NCI-H69 (cell line): ENCODE data around the gene SLC44A2.
"Not testable (repeated sequence)": the region's sequence is repeated elsewhere in the genome, so short reads cannot be mapped to it uniquely, and the experiment has no call there.

Experiments used
- DNase-seq: peaks from one replicate; lab custom pipeline; 2025; lab: John Stamatoyannopoulos, UW

The SLC44A2 gene

DNA sequence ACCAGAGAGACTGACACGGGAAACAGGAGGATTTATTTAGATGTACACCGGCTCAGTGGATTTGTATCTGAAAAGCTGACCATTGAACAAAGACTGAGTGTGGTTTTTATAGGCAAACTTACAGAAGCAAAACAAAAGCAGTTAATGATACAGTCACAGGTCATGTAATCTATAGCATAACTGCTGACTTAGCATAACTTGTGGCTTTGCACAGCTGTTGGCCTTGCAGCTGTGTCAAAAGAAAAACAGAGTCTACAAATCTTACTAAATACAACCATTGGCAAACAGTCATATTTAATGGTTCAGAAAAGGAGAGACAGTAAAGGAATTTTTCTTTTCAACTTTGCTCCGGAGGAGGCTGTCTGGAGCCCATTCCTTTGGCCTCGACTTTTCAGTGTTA lies 26.5 kb downstream of the SLC44A2 start:
- peak; percentile 13 for DNase-seq

DNA sequence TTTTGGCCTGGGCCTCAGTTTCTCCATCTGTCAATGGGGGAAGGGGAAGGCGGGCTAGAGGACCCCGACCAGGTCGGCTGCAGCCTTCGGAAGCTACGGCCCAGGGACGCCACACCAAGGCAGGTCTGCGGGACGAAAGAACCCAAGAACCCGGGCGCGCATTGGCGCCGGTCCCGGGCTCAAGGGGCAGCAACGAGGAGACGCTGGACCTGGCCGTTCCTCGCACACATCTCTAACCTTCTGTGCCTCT lies 28.1 kb downstream of the SLC44A2 start:
- no peak for DNase-seq

DNA sequence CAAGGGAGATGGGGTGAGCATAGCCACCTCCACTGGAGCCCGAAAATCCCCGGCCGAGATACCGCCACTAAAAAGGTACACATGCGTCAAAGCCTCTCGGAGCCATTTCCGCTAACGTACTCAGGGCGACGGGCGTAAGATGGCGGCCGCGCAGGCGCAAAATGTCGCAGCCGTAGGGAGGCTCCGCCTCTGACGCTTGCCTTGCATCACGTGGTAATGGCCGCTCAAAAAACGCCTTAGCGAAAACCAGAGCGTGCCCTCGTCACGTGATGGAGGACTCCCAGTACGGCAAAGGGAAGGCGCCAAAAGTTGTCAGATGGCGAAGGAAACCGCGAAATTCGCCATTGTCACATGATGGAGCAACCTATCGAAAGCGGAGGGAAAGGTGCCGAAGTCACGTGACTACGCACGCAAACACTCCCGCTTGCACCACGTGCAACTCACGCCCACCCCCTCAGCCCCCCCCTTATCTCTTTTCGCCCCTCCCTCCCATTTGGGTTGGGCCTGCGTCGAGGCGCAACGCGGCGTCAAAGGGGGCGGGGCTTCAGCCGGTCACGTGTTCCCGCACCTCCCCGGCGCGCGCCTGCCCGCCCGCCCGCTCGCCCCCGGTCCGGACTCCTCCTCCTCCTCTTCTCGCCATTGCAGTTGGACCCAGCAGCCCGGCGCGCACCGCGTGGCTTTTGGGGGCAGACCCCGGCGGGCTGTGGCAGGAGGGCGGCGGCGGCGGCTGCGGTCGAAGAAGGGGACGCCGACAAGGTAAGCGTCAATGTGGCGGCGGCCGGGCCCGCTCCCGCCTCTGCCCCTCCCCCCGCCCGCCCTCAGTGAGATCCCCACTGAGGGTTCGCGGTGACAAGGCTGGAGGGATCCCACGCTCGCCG lies 28.6 kb downstream of the SLC44A2 start, which contains the start of gene ILF3:
Gene ILF3 (plus strand): TSS at position 615 of the 878 bp plus-strand sequence. CDS start 16,260 bp downstream, outside the sequence.
- peak; percentile 100 for DNase-seq

DNA sequence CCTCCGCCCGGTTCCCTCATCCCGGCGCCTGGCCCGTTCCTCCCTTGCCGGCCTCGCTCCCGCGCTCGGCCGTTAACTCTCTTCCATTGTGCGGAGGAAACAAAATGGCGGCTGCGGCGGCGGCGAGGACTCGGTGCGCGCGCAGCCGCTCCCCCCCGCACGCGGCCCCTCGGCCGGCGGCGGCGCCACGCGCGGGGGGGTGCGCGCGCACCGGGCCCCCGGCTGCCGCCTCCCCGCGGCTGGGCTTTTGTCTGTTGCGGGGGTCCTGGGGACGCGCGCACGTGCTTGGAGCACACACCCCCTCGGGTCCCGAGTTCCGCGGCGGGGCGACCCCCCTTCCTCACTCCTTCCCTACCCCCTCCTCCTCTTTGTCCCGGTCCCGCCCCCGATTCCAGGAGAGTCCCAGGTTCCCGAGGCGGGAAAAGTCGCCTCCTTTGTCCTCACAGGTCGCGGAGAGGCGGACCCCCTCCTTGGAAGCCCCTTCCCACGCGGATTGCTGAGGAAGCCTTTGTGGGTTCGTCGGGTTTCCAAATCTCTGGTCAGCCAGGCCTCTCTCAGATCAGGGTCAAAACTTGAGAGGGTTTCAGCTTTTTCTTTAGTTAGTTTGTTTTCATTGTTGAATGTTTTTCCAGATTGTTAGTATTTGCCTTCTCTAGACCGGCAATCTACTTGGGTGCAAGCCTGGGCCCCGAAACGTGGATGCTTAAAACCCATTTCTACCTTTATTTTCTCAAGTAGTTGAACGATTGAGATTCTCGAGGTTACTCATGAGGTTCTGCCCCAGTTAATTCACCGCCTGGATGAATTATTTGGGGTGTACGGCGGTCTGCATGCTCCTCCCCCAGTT lies 29.5 kb downstream of the SLC44A2 start:
- peak; percentile 95 for DNase-seq

DNA sequence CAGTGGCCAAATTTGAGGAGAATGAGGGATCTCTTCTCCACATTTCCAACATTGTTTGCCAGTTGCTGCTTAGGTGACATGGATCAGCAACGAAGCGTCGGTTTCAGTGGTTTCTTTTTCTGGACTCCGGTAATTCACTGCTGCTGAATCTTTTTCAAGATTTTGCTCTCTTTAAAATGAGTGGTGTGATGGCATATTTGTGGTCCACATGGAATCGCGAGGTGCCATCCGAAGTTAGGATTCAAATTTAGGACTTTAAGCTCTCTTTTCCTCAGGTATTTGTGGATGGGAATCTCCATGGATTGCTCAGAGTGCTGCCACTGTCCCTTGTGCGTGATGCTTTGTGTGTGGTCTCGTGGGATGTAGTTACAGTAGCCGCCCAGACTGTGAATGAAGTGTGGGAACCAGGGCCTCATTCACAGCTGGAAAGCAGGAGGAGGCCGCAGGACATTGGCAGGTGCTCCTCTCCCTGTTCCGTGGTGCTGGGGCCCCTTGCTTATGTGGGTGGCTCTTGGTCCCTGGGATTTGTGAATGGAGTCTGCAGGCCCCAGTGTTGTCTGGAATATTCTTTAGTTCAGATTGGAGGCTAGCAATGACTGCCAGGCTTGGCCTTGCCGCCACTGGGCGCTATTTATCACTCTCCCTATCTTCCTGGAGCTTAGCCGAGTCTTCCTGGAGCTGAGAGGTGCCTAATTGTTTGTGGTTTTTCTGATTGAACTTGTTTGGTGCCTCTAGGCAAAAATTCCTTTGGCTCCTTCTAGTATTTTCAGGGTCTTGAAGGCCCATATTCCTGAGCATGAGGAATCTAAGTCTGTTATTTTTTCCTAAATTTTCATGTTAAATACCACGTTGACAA lies 30.3 kb downstream of the SLC44A2 start:
- peak; percentile 73 for DNase-seq

DNA sequence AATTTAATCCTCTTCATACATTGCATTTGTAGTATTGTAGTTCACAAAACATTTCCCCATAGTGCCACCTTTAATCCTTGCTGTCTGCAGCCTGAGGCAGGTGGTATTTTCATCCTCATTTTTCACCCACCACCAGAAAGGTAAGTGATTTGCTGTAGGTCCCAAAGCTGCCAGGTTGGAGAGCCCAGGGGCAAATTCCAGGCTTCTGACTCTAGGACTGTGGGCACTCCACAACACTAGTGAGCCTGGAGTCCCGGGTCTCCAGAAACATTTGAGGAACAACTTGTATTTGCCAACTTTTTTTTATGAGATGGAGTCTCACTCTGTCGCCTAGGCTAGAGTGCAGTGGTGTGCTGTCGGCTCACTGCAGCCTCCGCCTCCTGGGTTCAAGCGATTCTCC lies 35.0 kb downstream of the SLC44A2 start:
- no peak for DNase-seq

DNA sequence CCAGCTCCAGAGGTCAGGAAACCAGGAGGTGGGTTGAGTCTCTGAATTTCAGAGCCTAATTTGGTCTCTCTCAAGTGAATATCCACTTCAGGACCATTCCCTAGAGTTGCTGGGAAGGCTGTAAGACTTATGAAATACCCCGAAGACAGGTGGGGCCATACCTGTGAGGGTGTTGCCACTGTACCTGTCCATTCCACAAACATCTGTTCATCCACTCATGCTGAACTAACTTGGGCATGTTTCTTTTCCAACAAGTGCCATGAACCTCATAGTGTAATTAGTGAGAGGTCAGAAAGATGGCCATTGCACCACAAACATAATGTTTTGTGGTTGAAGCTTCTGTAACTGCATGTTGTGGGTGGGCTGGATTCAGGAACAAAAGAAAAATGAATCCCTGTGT lies 36.6 kb downstream of the SLC44A2 start:
- no peak for DNase-seq

DNA sequence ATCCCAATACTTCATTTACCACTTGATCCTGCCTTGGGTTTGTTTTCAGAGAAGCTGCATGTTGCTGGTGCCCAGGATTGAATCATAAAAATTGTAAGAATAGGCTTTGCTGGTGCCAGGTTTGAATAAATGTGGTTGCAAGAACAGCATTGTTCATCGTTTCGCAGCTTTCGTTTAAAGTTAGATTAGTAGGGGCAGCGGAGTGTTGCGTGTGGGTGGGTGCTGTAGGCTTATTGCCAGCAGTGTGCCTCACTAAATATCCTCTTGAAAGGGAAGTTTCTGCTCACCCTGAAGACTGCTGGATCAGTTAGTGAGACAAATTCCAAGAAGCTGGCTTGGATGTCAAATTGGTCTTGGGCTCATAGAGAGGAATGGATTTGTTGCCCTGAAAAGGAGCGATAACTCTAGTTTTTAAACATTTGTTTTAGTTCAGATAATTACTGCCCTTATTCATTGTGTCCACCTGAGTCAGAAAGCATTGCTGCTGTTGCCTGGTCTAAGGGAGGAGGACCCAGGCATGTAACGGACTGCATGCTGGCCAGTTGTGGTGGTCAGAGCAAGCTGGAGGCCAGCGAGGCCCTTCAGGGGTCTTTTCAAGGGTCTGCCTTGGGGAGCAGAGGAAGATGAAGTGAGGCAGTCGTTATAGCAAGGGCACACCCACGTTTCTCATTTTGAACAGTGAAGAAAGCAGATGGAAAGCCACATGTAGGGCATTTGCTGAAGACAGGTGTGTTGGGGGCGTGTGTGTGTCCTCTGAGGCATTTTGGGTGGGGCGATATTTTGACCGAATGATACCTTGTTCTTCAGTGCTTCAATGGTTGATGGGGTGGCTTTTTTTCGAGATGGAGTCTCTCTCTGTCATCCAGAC lies 37.3 kb downstream of the SLC44A2 start:
- no peak for DNase-seq

DNA sequence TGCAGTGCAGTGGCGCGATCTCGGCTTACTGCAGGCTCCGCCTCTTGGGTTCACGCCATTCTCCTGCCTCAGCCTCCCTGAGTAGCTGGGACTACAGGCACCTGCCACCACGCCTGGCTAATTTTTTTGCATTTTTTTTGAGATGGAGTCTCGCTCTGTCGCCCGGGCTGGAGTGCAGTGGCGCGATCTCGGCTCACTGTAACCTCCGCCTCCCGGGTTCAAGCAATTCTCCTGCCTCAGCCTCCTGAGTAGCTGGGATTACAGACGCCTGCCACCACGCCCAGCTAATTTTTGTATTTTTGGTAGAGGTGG lies 37.9 kb downstream of the SLC44A2 start:
- not testable (repeated sequence) for DNase-seq

DNA sequence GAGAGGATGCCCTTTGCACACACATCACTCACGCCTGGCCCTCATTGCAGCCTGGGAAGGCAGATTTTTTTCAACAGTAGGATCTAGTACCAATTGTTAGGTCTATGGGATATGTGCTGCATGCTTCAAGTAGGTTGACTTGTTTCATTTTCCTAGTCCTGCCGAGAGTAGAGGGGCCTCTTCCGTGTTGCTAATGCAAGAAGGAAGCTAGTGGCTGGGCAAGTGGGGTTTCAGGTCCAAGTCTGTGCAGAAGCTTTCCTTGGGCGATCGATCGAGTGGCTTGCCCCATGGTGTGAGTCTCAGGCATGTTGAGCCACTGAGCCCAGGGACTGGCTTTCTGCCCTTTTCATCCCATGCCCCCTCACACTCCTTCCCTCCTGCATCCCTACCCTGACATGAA lies 42.5 kb downstream of the SLC44A2 start:
- DNase-seq: no peak

DNA sequence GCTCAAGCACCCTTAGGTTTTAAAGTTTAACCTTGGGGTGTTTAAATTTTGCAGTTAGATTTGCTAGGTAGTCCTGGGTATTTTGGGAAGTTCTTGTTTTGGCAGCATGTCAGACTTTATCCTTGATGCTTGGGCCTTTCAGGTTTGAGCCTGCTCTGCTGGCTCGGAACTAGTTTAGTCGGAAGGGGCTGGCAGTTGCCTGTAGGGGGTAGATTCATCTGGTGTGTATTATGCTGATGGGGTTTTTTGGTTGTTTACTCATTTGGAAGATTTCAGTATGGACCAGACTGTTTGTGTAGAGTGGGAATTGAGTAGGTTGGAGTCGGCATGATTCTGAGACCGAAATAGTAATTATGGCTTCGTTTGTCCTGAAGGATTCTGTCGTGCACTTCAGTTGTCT lies 43.9 kb downstream of the SLC44A2 start:
- no peak for DNase-seq

DNA sequence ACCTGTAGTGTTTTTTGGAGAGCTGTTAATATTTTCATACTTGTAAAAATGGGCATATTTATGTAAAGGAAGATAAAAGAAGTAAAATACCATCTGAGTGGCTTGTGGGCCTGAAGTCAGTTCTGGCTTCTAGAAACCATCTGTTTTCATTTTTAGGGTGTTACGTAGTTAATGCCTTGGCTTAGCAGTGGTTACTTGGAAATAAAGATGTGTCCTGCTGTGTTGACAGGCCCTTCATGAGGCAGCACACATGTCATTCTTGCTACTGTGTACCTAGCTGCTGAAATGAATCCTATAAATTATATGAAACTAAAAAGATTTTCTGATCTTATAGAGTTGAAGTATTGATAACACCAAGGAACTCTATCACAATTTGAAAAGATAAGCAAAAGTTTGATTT lies 44.8 kb downstream of the SLC44A2 start:
- no peak for DNase-seq

DNA sequence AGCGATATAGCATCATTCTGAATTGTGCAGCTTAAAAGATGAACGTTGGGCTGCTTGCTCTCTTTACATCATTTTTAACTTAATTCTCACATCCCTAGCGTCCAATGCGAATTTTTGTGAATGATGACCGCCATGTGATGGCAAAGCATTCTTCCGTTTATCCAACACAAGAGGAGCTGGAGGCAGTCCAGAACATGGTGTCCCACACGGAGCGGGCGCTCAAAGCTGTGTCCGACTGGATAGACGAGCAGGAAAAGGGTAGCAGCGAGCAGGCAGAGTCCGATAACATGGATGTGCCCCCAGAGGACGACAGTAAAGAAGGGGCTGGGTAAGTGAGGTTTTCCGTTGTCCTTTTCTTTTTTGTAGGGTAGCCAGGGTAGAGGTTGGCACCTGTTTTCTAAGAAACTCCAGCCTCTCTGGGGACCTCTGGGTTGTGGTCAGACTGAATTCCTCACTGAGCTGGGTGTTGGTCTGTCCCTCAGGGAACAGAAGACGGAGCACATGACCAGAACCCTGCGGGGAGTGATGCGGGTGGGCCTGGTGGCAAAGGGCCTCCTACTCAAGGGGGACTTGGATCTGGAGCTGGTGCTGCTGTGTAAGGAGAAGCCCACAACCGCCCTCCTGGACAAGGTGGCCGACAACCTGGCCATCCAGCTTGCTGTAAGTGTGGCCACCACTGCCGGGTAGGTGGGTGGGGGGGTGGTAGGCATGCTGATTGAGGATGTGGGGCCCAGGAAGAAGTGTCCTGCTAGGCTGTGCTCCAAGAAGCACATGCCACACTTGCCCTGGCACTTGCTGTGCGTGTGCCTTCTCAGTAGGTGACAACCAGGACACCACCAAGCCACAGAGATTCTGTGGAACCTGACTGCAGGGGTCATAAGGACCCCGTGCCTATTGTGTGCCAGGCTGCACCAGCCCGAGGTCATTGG lies 45.8 kb downstream of the SLC44A2 start:
- no peak for DNase-seq

DNA sequence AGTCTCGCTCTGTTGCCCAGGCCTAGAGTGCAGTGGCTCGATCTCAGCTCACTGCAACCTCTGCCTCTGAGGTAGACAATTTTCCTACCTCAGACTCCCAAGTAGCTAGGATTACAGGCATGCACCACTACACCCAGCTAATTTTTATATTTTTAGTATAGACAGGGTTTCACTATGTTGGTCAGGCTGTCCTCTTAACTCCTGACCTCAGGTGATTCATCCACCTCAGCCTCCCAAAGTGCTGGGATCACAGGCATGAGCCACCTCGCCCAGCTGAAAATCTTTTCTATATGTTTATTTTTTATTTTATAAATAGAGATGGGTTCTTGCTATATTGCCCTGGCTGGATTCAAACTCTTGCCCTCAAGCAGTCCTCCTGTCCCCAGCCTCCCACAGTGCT lies 46.6 kb downstream of the SLC44A2 start:
- DNase-seq: not testable (repeated sequence)

DNA sequence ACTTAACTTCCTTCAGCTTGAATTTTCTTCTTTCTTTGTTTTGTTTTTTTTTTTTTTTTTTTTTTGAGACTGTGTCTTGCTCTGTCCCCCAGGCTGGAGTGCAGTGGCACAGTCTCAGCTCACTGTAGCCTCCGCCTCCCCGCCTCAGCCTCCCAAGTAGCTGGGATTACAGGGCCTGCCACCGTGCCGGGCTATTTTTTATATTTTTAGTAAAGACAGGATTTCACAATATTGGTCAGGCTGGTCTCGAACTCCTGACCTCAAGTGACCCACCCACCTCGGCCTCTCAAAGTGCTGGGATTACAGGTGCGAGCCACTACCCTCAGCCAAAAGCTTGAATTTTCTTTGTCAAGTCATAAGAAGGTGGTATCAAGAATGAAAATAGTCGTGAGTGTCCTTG lies 49.9 kb downstream of the SLC44A2 start:
- DNase-seq: not testable (repeated sequence)

DNA sequence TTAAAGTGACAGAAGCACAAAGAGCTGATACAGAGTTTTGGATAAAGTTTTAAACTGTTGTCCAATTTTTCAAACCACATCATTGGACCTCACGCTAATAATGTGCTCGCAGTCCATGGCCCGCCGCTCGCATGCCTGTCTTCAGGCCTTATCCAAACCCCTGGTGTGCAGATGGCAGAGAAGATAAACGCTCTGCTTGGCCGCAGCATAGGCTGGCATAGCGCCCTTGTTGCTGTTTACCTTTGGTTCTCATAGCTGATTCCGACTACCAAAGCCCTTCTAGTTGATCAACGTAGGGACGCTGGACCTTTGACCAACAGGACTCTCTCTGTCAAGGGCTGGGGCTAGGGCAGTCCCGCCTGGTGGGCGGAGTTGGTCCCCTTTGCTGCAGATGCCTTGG lies 52.4 kb downstream of the SLC44A2 start:
- no peak for DNase-seq

DNA sequence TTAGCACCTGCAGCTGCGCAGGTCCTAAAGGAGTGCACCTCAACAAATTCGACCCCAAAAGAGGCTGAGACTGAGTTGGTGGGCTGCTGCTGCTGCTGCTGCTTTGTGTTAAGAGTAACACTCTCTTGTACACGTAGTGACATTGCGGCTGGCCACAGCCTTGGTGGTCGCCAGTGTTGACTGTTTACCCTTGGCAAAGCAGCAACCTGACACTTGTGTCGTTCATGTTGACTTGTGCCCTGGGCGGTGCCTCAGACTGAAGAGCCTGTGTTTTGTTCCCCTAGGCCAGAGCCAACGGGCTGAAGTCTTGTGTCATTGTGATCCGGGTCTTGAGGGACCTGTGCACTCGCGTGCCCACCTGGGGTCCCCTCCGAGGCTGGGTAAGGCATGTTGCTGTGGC lies 53.5 kb downstream of the SLC44A2 start:
- no peak for DNase-seq

DNA sequence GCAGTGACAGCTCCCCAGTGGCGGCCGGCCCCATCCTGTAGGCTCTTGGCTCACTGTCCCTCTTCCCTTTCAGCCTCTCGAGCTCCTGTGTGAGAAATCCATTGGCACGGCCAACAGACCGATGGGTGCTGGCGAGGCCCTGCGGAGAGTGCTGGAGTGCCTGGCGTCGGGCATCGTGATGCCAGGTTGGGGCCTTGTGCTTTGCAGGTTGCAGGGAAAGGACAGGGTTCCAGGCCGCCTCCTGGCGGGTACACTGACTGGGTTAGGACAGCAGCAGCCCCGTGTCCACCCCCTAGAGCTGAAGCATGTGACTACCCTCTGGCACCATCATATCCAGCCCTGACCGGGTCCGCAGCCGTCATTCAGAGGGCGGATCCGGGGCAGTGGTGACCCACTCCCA lies 54.4 kb downstream of the SLC44A2 start:
- no peak for DNase-seq

DNA sequence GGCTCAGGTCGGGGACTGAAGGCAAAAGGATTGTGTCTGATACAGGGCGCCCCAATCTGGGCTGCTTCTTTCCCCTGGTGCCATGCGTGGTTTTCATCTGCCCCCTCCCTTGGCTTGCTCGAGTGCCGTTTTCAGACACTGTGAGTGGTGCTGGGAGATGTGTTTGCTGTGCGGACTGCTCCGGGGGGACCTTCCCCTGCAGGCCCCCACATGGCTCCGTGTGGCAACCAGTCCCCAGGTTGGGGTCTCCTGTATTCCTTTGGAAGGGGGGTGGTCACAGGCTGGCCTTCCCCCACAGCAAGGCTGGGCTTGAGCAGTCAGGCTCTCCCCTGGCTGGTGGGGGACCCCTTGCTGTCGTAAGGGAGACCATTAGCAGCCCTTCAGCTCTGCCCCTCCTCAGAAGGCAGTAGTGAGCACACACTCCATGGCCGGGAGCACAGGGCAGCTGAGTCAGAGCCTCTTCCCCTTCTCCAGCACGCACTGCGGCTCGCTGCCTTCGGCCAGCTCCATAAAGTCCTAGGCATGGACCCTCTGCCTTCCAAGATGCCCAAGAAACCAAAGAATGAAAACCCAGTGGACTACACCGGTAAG lies 55.3 kb downstream of the SLC44A2 start:
- no peak for DNase-seq

DNA sequence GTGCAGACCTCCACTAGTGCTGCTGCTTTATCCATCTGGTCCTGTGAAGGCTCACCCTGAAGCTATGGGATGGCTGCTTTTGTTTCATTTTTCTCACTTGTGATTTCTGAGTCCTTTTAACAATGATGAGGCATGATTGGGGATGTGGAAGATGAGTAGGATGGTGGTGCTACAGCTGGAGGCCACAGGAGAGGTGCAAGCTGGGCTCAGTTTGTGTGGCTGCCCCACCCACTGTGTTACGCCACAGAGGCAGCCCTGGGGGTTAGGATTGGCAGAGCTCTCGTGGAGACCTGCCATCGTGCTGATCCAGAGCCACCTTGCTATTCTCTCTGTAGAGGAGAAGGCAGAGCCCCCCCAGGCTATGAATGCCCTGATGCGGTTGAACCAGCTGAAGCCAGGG lies 56.3 kb downstream of the SLC44A2 start:
- no peak for DNase-seq
